K562 (cell line): ENCODE results near the gene TP53I3. TPM values are rescaled to one million over a fixed set of nuclear protein-coding genes. Genes with fewer than 3 reads are reported as not detected.
A peak's percentile ranks its signal among the peaks of the same experiment; 100 is the strongest.

Experiments used
- ATAC-seq: fragments of 200-7000 bp; cut with Tn5 transposase; 3 replicates; pipeline ENCODE4 v1.9.1; 2020; ENCODE audit warnings: moderate library complexity
- BruUV-seq: library from RNA; stranded (reverse); fragments of 400-500 nt; replicated peaks from 2 replicates; lab custom pipeline; 2021; lab: Mats Ljungman, UMichigan
- CTCF ChIA-PET: fragments of 300-600 bp; formaldehyde crosslinking; extraction: SDS; loops from one replicate; lab custom pipeline; 2021; ENCODE audit warnings: low intra/inter-chr PET ratio; lab: Yijun Ruan, JAX
- POLR2A ChIA-PET: fragments of 300-600, 350-650 bp; sonication (Branson Sonifier 250); formaldehyde crosslinking; extraction: SDS; loops from one replicate; lab custom pipeline; 2021; ENCODE audit warnings: antibody characterized with exemption, inconsistent platforms; lab: Yijun Ruan, JAX
- DNase-seq, 4 experiments: peaks; one replicate each; pipeline versions ENCODE4 v3.0.0 to v3.0.0-alpha.2; 2011 to 2018; ENCODE audit warnings: low spot score in 3 of 4, mixed read lengths in 3 of 4; ENCODE audit errors: extremely low read depth in 1 of 4
- FAIRE-seq: peaks from 2 replicates; lab custom pipeline; 2011; peaks lifted over from hg19 to GRCh38; lab: Jason Lieb, UNC
- H2AFZ ChIP-seq: 2 replicates; pipeline ENCODE4 v1.6.0; 2011; ENCODE audit warnings: low read depth, low read length, control low read depth, inconsistent platforms
- H3K27ac ChIP-seq: fragments of 200-600 bp; 3 replicates; pipeline ENCODE4 v1.8.0; 2011; ENCODE audit warnings: low read depth, mild to moderate bottlenecking, control low read depth, inconsistent platforms, low read length, moderate library complexity, mixed read lengths; ENCODE audit errors: extremely low read depth
- H3K27me3 ChIP-seq, 2 experiments: fragments of 300-600 bp in 1 of 2; 2 replicates in 1 of 2; 3 replicates in 1 of 2; pipeline versions ENCODE4 v1.6.0 to v1.8.0; 2011; ENCODE audit warnings: inconsistent platforms in 2 of 2, low read length in 2 of 2, mild to moderate bottlenecking in 1 of 2, mixed read lengths in 1 of 2, moderate library complexity in 1 of 2; ENCODE audit not compliant: control insufficient read depth in 2 of 2, insufficient read depth in 2 of 2
- H3K36me3 ChIP-seq: fragments of 300-600 bp; 3 replicates; pipeline ENCODE4 v1.8.0; 2011; ENCODE audit warnings: mild to moderate bottlenecking, low read length, inconsistent platforms; ENCODE audit not compliant: control insufficient read depth, insufficient read depth
- H3K4me1 ChIP-seq, 2 experiments: fragments of 200-600 bp in 1 of 2; replicated peaks in 1 of 2; 2 replicates in 1 of 2; 3 replicates in 1 of 2; pipeline versions ENCODE4 v1.5.1 to v1.8.0; 2011; ENCODE audit warnings: inconsistent platforms in 2 of 2, low read length in 2 of 2, mild to moderate bottlenecking in 1 of 2, mixed read lengths in 1 of 2, moderate library complexity in 1 of 2; ENCODE audit not compliant: control insufficient read depth in 2 of 2, insufficient read depth in 2 of 2
- H3K4me2 ChIP-seq: 2 replicates; pipeline ENCODE4 v1.6.1; 2011; ENCODE audit warnings: low read length, control low read depth, inconsistent platforms, mixed read lengths; ENCODE audit not compliant: insufficient read depth
- H3K4me3 ChIP-seq: fragments of 200-600 bp; sonication (generic), shearing (Covaris generic); 2 replicates; pipeline ENCODE4 v1.5.1; 2016; ENCODE audit warnings: control low read depth, inconsistent platforms
- H3K79me2 ChIP-seq: fragments of 200-600 bp; 3 replicates; pipeline ENCODE4 v1.8.0; 2011; ENCODE audit warnings: low read length, inconsistent platforms; ENCODE audit not compliant: control insufficient read depth, insufficient read depth
- H3K9ac ChIP-seq, 2 experiments: 2 replicates each; pipeline versions ENCODE4 v1.6.0 to v1.6.1; 2011; ENCODE audit warnings: low read depth in 2 of 2, low read length in 2 of 2, control low read depth in 1 of 2, inconsistent platforms in 1 of 2, mild to moderate bottlenecking in 1 of 2, mixed read lengths in 1 of 2; ENCODE audit not compliant: insufficient read depth in 1 of 2
- H3K9me1 ChIP-seq: one replicate; pipeline ENCODE4 v1.6.0; 2011; ENCODE audit warnings: inconsistent platforms, mild to moderate bottlenecking, low read length, moderate library complexity; ENCODE audit not compliant: control insufficient read depth, insufficient read depth
- H3K9me3 ChIP-seq: replicated peaks from 2 replicates; pipeline ENCODE4 v1.5.1; 2011; ENCODE audit warnings: low read depth, low read length, inconsistent platforms; ENCODE audit not compliant: control insufficient read depth, insufficient read depth
- H4K20me1 ChIP-seq: replicated peaks from 2 replicates; pipeline ENCODE4 v1.6.1; 2011; ENCODE audit warnings: low read length, inconsistent platforms, mixed read lengths; ENCODE audit not compliant: control insufficient read depth, insufficient read depth
- BCLAF1 ChIP-seq, 2 experiments: fragments of 450-650 bp in 1 of 2; IDR thresholded peaks; 2 replicates each; pipeline ENCODE4 v1.6.1; 2011 to 2017; ENCODE audit warnings: low read depth in 2 of 2, antibody characterized with exemption in 1 of 2, borderline replicate concordance in 1 of 2, low read length in 1 of 2, mild to moderate bottlenecking in 1 of 2, mixed read lengths in 1 of 2; ENCODE audit not compliant: control insufficient read depth in 1 of 2
- CEBPB ChIP-seq: fragments of 450-650 bp; IDR thresholded peaks from 2 replicates; pipeline ENCODE4 v1.6.1; 2016; ENCODE audit warnings: missing genetic modification characterization, missing compliant biosample characterization
- DACH1 ChIP-seq: fragments of 450-650 bp; IDR thresholded peaks from 2 replicates; pipeline ENCODE4 v1.6.1; 2018; ENCODE audit not compliant: partially characterized antibody
- E2F5 ChIP-seq: sonication (generic); formaldehyde crosslinking; IDR thresholded peaks from 2 replicates; pipeline ENCODE4 v1.8.0; 2022; ENCODE audit warnings: mild to moderate bottlenecking, missing genetic modification reagents
- EGR1 ChIP-seq: fragments of 450-650 bp; conservative IDR thresholded peaks from 2 replicates; pipeline ENCODE4 v1.6.1; 2017; ENCODE audit warnings: mild to moderate bottlenecking
- HDAC8 ChIP-seq: fragments of 450-650 bp; IDR thresholded peaks from 2 replicates; pipeline ENCODE4 v1.6.1; 2016; ENCODE audit warnings: mild to moderate bottlenecking, missing genetic modification characterization, moderate library complexity, missing compliant biosample characterization
- HNRNPUL1 ChIP-seq: fragments of 200-400 bp; formaldehyde crosslinking; IDR thresholded peaks from 2 replicates; pipeline ENCODE4 v1.6.1; 2017; ENCODE audit warnings: low read length
- KLF16 ChIP-seq: IDR thresholded peaks from 2 replicates; pipeline ENCODE4 v1.6.1; 2016; ENCODE audit warnings: antibody characterized with exemption
- MCM3 ChIP-seq: fragments of 450-650 bp; IDR thresholded peaks from 2 replicates; pipeline ENCODE4 v1.6.1; 2016
- MECOM ChIP-seq: fragments of 250-450 bp; sonication (Bioruptor Pico); IDR thresholded peaks from 2 replicates; pipeline ENCODE4 v1.8.0; 2022; ENCODE audit warnings: inconsistent platforms
- MTA3 ChIP-seq: fragments of 450-650 bp; formaldehyde crosslinking; IDR thresholded peaks from 2 replicates; pipeline ENCODE4 v1.6.1; 2017; ENCODE audit warnings: mild to moderate bottlenecking, borderline replicate concordance
- NFE2 ChIP-seq: IDR thresholded peaks from 2 replicates; pipeline ENCODE4 v1.6.1; 2014; ENCODE audit warnings: antibody characterized with exemption, low read depth
- NFE2L1 ChIP-seq: fragments of 450-650 bp; IDR thresholded peaks from 2 replicates; pipeline ENCODE4 v1.6.1; 2016; ENCODE audit warnings: missing genetic modification characterization, low read depth, mild to moderate bottlenecking, missing compliant biosample characterization, moderate library complexity, borderline replicate concordance
- VEZF1 ChIP-seq: fragments of 200-800 bp; sonication (Bioruptor generic); IDR thresholded peaks from 2 replicates; pipeline ENCODE4 v1.6.1; 2017; ENCODE audit warnings: missing genetic modification characterization, missing compliant biosample characterization
- ZKSCAN8 ChIP-seq: fragments of 200-800 bp; sonication (Bioruptor generic); IDR thresholded peaks from 2 replicates; pipeline ENCODE4 v1.6.1; 2016; ENCODE audit warnings: missing genetic modification characterization, missing compliant biosample characterization
- ZNF124 ChIP-seq: sonication (generic); formaldehyde crosslinking; IDR thresholded peaks from 2 replicates; pipeline ENCODE4 v1.8.1; 2022; ENCODE audit warnings: missing genetic modification reagents
- ZNF316 ChIP-seq: fragments of 450-650 bp; IDR thresholded peaks from 2 replicates; pipeline ENCODE4 v1.6.1; 2016
- ZNF75A ChIP-seq: fragments of 450-650 bp; formaldehyde crosslinking; IDR thresholded peaks from 2 replicates; pipeline ENCODE4 v1.4.0; 2020; ENCODE audit warnings: mild to moderate bottlenecking
- WGBS: fragments of 100-300 bp; shearing (Covaris generic); methylation state at CpG from one replicate; pipeline ENCODE4 v1.1.6; 2016; ENCODE audit warnings: low coverage, mixed read lengths; ENCODE audit not compliant: insufficient coverage; ENCODE audit errors: missing lambda C conversion rate; 5-methylcytosine and 5-hydroxymethylcytosine counted together
- in situ Hi-C: fragments of 300-500 bp; cut with MboI; formaldehyde crosslinking; loops from 4 replicates; pipeline ENCODE4 v1.15.0; 2018; ENCODE audit warnings: inconsistent platforms, mixed read lengths
- intact Hi-C: fragments of 100-400 bp; cut with micrococcal nuclease; formaldehyde crosslinking; loops from 2 replicates; pipeline ENCODE4 v1.14.2; 2022
- polyA plus RNA-seq, 8 experiments: library from polyadenylated mRNA; depleted of rRNA in 4 of 8; stranded (reverse) in 5 of 8; unstranded in 3 of 8; fragments of >200 nt; fragmentation: Nextera tagmentation in 2 of 8; fragmentation: Illumina TruSeq in 1 of 8; extraction: Ambion mirVana in 2 of 8; extraction: Trizol in 1 of 8; gene quantifications; 2 replicates each; pipeline versions ENCODE4 v1.2.1 to v1.2.3, GENCODE V29; 2011 to 2014; ENCODE audit warnings: inconsistent platforms in 1 of 8, missing spikeins in 1 of 8
- total RNA-seq, 7 experiments: library from RNA; depleted of rRNA in 6 of 7; stranded (reverse); fragments of >200 nt in 6 of 7; fragmentation: Illumina TruSeq in 2 of 7; extraction: Trizol in 2 of 7; gene quantifications; 2 replicates each; pipeline versions ENCODE4 v1.2.1 to v1.2.3, GENCODE V29; 2011 to 2021; ENCODE audit warnings: low replicate concordance in 1 of 7

The TP53I3 gene
- total and polyA plus RNA-seq, 9 of the 15 experiments (the other 6 are each of a cell fraction or from before 2014, with no cell fraction given), result 0.65 to 9.5 (median 5.6) TPM

- peak overlapping the region; percentile 82 for H2AFZ ChIP-seq
- TF ChIP-seq KLF16, result no peak
- no peak for TF ChIP-seq VEZF1 (CRISPR knock-in tag)
- TF ChIP-seq NFE2L1 (tag), result no peak
- no peak for TF ChIP-seq E2F5
- TF ChIP-seq ZNF124 (CRISPR knock-in tag), result no peak
- TF ChIP-seq ZNF75A, result no peak
- no peak for TF ChIP-seq ZNF316
- TF ChIP-seq EGR1, result no peak
- no peak for TF ChIP-seq NFE2
- no peak for TF ChIP-seq HDAC8 (tag)
- no peak for TF ChIP-seq HNRNPUL1
- TF ChIP-seq MECOM (CRISPR knock-in tag), result no peak
- TF ChIP-seq ZKSCAN8, result no peak
- no peak for TF ChIP-seq DACH1
- no peak for TF ChIP-seq MCM3
- TF ChIP-seq MTA3, result no peak
- no peak for TF ChIP-seq BCLAF1 (IDR thresholded peaks at IDR 0.05; ENCODE audit: borderline replicate concordance in 1 of 2, control insufficient read depth in 1 of 2, low read depth in 2 of 2, low read length in 1 of 2)
- TF ChIP-seq CEBPB (tag), result no peak
Observed at GRCh38 chr2:24077879-24078278, 6.8 kb downstream of the TP53I3 start.

More at GRCh38 chr2:24077879-24078278, 6.8 kb downstream of the TP53I3 start:
- Histone ChIP-seq H3K36me3 (peaks cover 29% of the 10 kb centered on the region; the same call in 2 of the 3 replicates), H3K27me3 (no peaks in the 10 kb centered on the region), H3K9me1 (no peaks in the 10 kb centered on the region), H3K4me3 (peak overlapping the region; percentile 58), H3K79me2 (peaks cover 32% of the 10 kb centered on the region), H3K9ac (peak overlapping the region; percentile 66 to 92; a peak in 3 of 4 replicates), H3K9me3 (no peaks in the 10 kb centered on the region), H3K4me2 (peak overlapping the region; percentile 99), H4K20me1 (no peaks in the 10 kb centered on the region), H3K4me1 (peaks cover 10 to 17% of the 10 kb centered on the region in 2 experiments; a peak in 4 of 5 replicates), H3K27ac (peak overlapping the region; percentile 60)
- ATAC-seq (no peak), DNase-seq (peak in 2 of 4 experiments; percentile 6 to 49), FAIRE-seq (no peak)
- in situ Hi-C loops, result no loop called here
- TSS peak; percentile 39 for BruUV-seq
- intact Hi-C loops, result loop anchor here (2.0 kb wide), 2 partner anchors 87 to 151 kb away; partner anchors contain the start of gene ATAD2B
- ChIA-PET CTCF (no interaction called here), POLR2A (no interaction called here)
- WGBS, result 14% methylated on average over 2 of the region's 2 CpGs
